Measurements from ENCODE around the gene LGALSL.

The LGALSL gene

GRCh38 chr2:64467096-64467843 lies 13.3 kb downstream of the LGALSL start:
- no peak overlapping the region for H3K4me3 ChIP-seq (ENCODE audit: low read length, poor library complexity, severe bottlenecking)
- H3K9me3 ChIP-seq (ENCODE audit: insufficient read depth, low read depth, low read length): no peaks in the 10 kb centered on the region
- H3K27me3 ChIP-seq (ENCODE audit: insufficient read depth, low read length, poor library complexity, severe bottlenecking): peaks cover 4% of the 10 kb centered on the region

DNA sequence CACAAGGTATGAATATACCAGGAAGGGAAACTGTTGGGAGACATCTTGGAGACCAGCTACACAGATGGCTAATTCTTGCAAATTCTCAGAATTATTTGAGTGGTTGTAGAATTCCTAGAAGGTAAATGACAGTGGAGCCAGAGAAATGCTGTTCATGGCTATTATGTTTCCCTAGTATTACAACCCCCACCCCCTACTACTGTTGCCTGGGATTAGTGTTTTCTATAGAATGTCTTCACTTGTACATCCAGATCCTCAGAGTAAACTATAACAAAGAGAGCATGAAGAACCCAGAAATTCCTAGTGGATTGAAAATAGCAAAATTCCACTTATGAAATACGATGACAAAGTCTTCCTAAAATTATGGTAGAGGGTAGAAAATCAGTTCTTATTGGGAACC lies 15.3 kb downstream of the LGALSL start:
- H3K9me3 ChIP-seq (ENCODE audit: insufficient read depth, low read depth, low read length): no peaks in the 10 kb centered on the region
- H2AFZ ChIP-seq (ENCODE audit: low read length): no peak overlapping the region
- H3K4me2 ChIP-seq (ENCODE audit: low read depth, low read length, poor library complexity, severe bottlenecking): no peak overlapping the region
- H3F3A ChIP-seq (ENCODE audit: low read depth): no peaks in the 10 kb centered on the region
- no peaks in the 10 kb centered on the region for H3K9me2 ChIP-seq (replicated peaks; ENCODE audit: low read depth, low read length)
- no peaks in the 10 kb centered on the region for H3K36me3 ChIP-seq (ENCODE audit: insufficient read depth, low read length)
- no peaks in the 10 kb centered on the region for H3K4me1 ChIP-seq (ENCODE audit: insufficient read depth, low read length, poor library complexity, severe bottlenecking)
- no peak overlapping the region for H3K4me3 ChIP-seq (ENCODE audit: low read length, poor library complexity, severe bottlenecking)
- peaks cover 4% of the 10 kb centered on the region for H3K27me3 ChIP-seq (ENCODE audit: insufficient read depth, low read length, poor library complexity, severe bottlenecking)
- H3K79me2 ChIP-seq (ENCODE audit: insufficient read depth, low read length): no peaks in the 10 kb centered on the region
- H4K20me1 ChIP-seq (ENCODE audit: insufficient read depth, low read length, poor library complexity, severe bottlenecking): no peaks in the 10 kb centered on the region
- TF ChIP-seq CTCF (conservative IDR thresholded peaks at IDR 0.05; ENCODE audit: low read length): no peak
- TF ChIP-seq EZH2phosphoT487 (IDR thresholded peaks at IDR 0.05; ENCODE audit: borderline replicate concordance): no peak
- H3K9ac ChIP-seq (ENCODE audit: low read depth, low read length, poor library complexity, severe bottlenecking): no peak overlapping the region

More at GRCh38 chr2:64467096-64467843, 13.3 kb downstream of the LGALSL start:
- no peak overlapping the region for H3K9ac ChIP-seq (ENCODE audit: low read depth, low read length, poor library complexity, severe bottlenecking)
- no peak for TF ChIP-seq CTCF (conservative IDR thresholded peaks at IDR 0.05; ENCODE audit: low read length)
- no peak for TF ChIP-seq EZH2phosphoT487 (IDR thresholded peaks at IDR 0.05; ENCODE audit: borderline replicate concordance)
- no peaks in the 10 kb centered on the region for H3F3A ChIP-seq (ENCODE audit: low read depth)
- no peaks in the 10 kb centered on the region for H3K79me2 ChIP-seq (ENCODE audit: insufficient read depth, low read length)
- H3K9me2 ChIP-seq (replicated peaks; ENCODE audit: low read depth, low read length): no peaks in the 10 kb centered on the region
- H2AFZ ChIP-seq (ENCODE audit: low read length): no peak overlapping the region
- no peaks in the 10 kb centered on the region for H4K20me1 ChIP-seq (ENCODE audit: insufficient read depth, low read length, poor library complexity, severe bottlenecking)
- no peaks in the 10 kb centered on the region for H3K4me1 ChIP-seq (ENCODE audit: insufficient read depth, low read length, poor library complexity, severe bottlenecking)
- H3K36me3 ChIP-seq (ENCODE audit: insufficient read depth, low read length): no peaks in the 10 kb centered on the region
- no peak overlapping the region for H3K4me2 ChIP-seq (ENCODE audit: low read depth, low read length, poor library complexity, severe bottlenecking)

DNA sequence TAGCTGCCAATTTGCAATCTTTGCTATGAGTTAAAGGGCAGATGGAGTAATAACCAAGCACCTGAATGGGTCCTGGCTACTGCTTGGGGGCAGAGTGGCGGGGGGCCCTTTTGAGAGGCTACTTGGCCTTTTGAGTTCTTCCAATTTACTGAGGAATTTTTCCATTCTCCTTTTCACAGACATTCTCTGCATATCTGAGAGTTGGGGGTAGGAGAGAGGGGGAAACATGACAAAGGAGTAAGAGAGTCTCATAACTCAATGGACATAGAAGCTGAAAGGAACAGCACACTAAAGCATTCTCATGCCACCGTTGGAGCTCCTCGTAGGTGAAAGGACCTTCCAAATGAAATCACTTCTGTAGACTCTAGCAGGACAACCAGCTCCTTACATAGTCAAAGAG lies 16.1 kb downstream of the LGALSL start:
- no peaks in the 10 kb centered on the region for H3K4me1 ChIP-seq (ENCODE audit: insufficient read depth, low read length, poor library complexity, severe bottlenecking)
- H3K9me3 ChIP-seq (ENCODE audit: insufficient read depth, low read depth, low read length): no peaks in the 10 kb centered on the region
- no peak overlapping the region for H3K4me2 ChIP-seq (ENCODE audit: low read depth, low read length, poor library complexity, severe bottlenecking)
- no peaks in the 10 kb centered on the region for H3F3A ChIP-seq (ENCODE audit: low read depth)
- no peaks in the 10 kb centered on the region for H4K20me1 ChIP-seq (ENCODE audit: insufficient read depth, low read length, poor library complexity, severe bottlenecking)
- no peaks in the 10 kb centered on the region for H3K79me2 ChIP-seq (ENCODE audit: insufficient read depth, low read length)
- H3K9me2 ChIP-seq (replicated peaks; ENCODE audit: low read depth, low read length): no peaks in the 10 kb centered on the region
- no peak overlapping the region for H2AFZ ChIP-seq (ENCODE audit: low read length)
- H3K9ac ChIP-seq (ENCODE audit: low read depth, low read length, poor library complexity, severe bottlenecking): no peak overlapping the region
- no peaks in the 10 kb centered on the region for H3K36me3 ChIP-seq (ENCODE audit: insufficient read depth, low read length)
- TF ChIP-seq EZH2phosphoT487 (IDR thresholded peaks at IDR 0.05; ENCODE audit: borderline replicate concordance) (no peak), CTCF (conservative IDR thresholded peaks at IDR 0.05; ENCODE audit: low read length) (no peak)
- no peak overlapping the region for H3K4me3 ChIP-seq (ENCODE audit: low read length, poor library complexity, severe bottlenecking)
- H3K27me3 ChIP-seq (ENCODE audit: insufficient read depth, low read length, poor library complexity, severe bottlenecking): peaks cover 4% of the 10 kb centered on the region

All from Loucy (cell line).